WERI-Rb-1 (cell line): ENCODE results near the gene PELI3.

Experiments used
- DNase-seq: peaks from one replicate; pipeline ENCODE4 v3.0.0-alpha.2; 2020
- H3K27ac ChIP-seq: fragments of 250-450 bp; sonication (Bioruptor Pico); 2 replicates; pipeline ENCODE4 v1.5.1; 2020; ENCODE audit warnings: mild to moderate bottlenecking, moderate library complexity
- H3K27me3 ChIP-seq: fragments of 250-450 bp; sonication (Bioruptor Pico); 2 replicates; pipeline ENCODE4 v1.5.1; 2021; ENCODE audit warnings: mild to moderate bottlenecking, low read depth, moderate library complexity; ENCODE audit not compliant: insufficient read depth, severe bottlenecking
- H3K36me3 ChIP-seq: fragments of 250-450 bp; sonication (Bioruptor Pico); 2 replicates; pipeline ENCODE4 v1.5.1; 2020; ENCODE audit warnings: mild to moderate bottlenecking, moderate library complexity
- H3K4me3 ChIP-seq: 2 replicates; pipeline ENCODE4 v1.5.1; 2011; ENCODE audit warnings: low read depth, mild to moderate bottlenecking, control low read depth, low read length
- H3K9me3 ChIP-seq: fragments of 250-450 bp; sonication (Bioruptor Pico); 2 replicates; pipeline ENCODE4 v1.5.1; 2021; ENCODE audit warnings: mild to moderate bottlenecking, moderate library complexity; ENCODE audit not compliant: severe bottlenecking
- TF ChIP-seq, protein P1 (sequence below): IDR thresholded peaks from 2 replicates; pipeline ENCODE4 v1.5.1; 2011; ENCODE audit warnings: low read depth, mild to moderate bottlenecking, control low read depth, inconsistent platforms, low read length

PELI3 gene, protein sequence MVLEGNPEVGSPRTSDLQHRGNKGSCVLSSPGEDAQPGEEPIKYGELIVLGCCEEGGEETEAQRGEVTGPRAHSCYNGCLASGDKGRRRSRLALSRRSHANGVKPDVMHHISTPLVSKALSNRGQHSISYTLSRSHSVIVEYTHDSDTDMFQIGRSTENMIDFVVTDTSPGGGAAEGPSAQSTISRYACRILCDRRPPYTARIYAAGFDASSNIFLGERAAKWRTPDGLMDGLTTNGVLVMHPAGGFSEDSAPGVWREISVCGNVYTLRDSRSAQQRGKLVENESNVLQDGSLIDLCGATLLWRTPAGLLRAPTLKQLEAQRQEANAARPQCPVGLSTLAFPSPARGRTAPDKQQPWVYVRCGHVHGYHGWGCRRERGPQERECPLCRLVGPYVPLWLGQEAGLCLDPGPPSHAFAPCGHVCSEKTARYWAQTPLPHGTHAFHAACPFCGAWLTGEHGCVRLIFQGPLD

DNA sequence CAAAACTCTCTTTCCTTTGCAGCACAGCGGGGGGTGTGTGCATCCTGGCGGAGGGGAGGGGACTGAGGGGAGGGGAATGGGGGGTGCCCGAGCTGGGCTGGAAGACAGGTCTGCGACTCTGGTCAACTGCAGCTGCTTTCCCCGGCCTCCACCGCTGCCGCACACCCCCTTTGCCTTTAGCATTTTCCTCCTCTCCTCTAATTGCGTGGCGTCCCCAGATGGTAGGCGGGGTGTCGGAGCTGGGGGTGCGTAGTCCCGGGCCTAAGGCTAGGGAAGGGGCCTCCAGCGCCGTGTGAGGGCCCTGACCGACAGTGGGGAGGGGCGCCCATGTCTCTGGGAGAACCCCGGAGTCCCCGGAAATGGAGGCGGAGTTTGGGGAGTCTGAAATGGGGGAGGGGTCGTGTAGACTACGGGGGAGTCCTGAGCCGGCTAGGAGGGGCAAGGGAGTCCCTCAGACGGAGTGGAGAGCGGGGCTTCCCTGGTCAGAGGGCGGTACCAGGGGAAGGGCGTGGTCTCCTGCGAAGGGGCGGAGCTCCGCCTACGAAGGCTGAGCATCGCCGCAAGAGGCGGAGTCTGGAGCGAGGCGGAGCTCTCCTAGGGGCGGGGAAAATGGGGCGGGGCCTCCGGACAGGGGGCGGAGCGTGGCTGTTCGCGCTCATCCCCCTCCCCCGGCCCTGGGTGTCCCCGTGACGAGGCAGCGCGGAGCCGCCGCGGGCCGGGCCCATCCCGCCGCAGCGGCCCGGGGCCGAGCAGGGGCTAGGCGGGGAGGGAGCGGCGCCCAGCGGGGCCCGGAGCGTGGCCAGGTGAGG lies at the start of gene PELI3:
Gene PELI3, plus strand, starts transcription at position 681 of the 809 bp plus-strand sequence. CDS start 1,224 bp downstream, outside the sequence.
- no peaks in the 10 kb centered on the region for H3K27me3 ChIP-seq
- peak within 1 kb of the TSS; percentile 54 for H3K27ac ChIP-seq
- TF ChIP-seq, protein P1, sequence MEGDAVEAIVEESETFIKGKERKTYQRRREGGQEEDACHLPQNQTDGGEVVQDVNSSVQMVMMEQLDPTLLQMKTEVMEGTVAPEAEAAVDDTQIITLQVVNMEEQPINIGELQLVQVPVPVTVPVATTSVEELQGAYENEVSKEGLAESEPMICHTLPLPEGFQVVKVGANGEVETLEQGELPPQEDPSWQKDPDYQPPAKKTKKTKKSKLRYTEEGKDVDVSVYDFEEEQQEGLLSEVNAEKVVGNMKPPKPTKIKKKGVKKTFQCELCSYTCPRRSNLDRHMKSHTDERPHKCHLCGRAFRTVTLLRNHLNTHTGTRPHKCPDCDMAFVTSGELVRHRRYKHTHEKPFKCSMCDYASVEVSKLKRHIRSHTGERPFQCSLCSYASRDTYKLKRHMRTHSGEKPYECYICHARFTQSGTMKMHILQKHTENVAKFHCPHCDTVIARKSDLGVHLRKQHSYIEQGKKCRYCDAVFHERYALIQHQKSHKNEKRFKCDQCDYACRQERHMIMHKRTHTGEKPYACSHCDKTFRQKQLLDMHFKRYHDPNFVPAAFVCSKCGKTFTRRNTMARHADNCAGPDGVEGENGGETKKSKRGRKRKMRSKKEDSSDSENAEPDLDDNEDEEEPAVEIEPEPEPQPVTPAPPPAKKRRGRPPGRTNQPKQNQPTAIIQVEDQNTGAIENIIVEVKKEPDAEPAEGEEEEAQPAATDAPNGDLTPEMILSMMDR = no peak
- H3K9me3 ChIP-seq = no peaks in the 10 kb centered on the region
- peaks cover 27% of the 10 kb centered on the region for H3K36me3 ChIP-seq
- peak; percentile 94 for DNase-seq
- peak within 1 kb of the TSS; percentile 63 for H3K4me3 ChIP-seq

DNA sequence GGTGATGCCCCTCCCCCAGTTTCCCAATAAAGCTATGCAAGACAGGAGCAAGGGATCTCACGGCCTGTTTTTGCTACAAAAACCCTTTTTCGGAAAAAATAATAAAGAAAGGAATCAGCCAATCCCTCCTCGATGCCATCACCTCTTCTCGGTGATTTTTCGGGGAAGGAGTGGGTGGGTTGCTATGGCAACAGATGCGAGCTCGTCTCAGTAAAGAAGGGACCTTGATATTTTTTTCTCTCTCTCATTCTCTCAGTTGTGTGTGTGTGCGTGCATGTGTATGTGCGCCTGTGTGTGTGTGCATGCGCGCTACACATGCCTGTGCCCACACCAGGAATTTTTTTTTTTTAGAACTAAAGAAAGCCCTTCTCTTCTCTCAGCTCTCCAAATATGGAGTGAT lies 49.7 kb upstream of the PELI3 start:
- TF ChIP-seq, protein P1 = no peak
- no peak overlapping the region for H3K27ac ChIP-seq
- no peaks in the 10 kb centered on the region for H3K36me3 ChIP-seq
- no peak for DNase-seq
- H3K9me3 ChIP-seq = no peaks in the 10 kb centered on the region
- no peak overlapping the region for H3K4me3 ChIP-seq
- peaks cover 11% of the 10 kb centered on the region for H3K27me3 ChIP-seq

DNA sequence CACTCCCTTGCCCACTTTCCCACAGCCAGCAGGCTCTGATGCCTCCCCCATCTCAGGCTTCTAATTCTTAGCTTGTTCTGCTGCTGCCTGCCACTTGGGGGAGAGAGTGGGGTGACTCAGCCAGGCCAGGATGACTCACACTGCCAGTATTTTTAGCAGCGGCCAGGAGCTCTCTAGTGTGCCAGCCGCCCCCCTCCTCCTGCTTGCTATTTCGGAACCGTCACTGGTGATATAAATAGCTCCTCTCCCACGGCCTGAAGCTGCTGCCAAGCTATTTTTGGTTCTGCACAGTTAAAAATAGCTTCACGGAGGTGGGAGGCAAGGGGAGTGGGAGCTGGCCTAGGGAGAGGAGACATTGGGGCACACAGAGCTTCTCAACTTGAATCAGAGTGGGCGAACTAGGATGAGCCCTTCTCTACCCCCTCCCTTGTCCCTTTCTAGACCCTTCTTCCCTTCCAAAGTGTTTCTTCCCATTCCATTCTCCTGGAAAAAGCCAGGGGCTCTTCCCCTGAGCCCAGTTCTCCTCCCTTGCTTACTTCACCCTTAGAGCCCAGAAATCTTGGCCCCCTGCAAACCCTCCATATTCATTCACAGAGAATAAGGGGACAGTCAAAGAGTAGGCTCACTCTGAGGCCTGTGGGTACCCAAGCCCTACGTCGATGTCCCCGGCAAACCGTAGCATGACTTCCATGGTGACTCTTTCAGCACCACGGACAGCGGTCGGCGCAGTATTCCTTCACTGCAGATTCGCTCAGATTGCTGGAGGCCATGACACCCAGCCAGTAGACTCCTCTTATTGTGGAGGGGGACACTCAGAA lies 48.3 kb upstream of the PELI3 start:
- TF ChIP-seq, protein P1 = peak; percentile 68
- Histone ChIP-seq H3K27ac (no peak overlapping the region), H3K36me3 (no peaks in the 10 kb centered on the region), H3K9me3 (no peaks in the 10 kb centered on the region), H3K27me3 (peaks cover 16% of the 10 kb centered on the region), H3K4me3 (no peak overlapping the region)
- peak; percentile 79 for DNase-seq

DNA sequence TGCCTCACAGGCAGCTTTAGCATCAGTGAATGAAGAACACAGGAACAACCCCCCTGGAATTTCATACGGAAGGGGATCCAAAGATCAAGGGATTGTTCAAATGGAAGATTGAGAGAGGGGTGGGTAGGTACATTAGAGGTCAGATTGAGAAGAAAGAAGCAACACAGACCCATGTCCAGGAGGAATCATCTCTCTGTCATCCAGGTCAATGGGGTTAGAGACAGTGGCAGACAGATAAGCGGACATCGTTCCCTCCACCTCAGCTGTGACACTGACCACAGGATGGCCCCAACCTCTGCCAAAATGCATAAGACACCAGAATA lies 47.8 kb upstream of the PELI3 start:
- peaks cover 16% of the 10 kb centered on the region for H3K27me3 ChIP-seq
- DNase-seq = no peak
- no peak overlapping the region for H3K4me3 ChIP-seq
- no peak overlapping the region for H3K27ac ChIP-seq
- no peaks in the 10 kb centered on the region for H3K9me3 ChIP-seq
- TF ChIP-seq, protein P1 = no peak
- no peaks in the 10 kb centered on the region for H3K36me3 ChIP-seq

DNA sequence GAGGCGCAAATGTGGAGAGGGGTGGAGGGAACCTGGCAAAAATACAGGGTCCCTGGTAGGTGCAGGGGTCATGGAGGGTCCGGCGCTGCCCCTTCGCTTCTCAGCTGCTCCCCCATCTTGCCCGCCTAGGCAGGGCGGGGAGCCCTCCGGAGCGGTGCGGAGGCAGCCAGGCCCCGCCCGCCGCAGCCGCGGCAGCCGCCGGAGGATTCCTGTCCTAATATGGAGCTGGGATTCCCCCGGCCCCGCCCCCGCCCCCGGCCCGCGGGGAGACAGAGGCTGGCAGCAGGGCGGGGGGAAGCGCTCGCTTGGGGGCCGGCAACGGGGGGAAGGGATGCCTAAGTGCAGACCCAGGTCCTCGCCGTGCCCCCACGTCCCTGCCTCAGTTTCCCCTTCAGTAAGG lies 46.9 kb upstream of the PELI3 start:
- TF ChIP-seq, protein P1 = no peak
- H3K36me3 ChIP-seq = no peaks in the 10 kb centered on the region
- peak; percentile 72 for DNase-seq
- no peak overlapping the region for H3K27ac ChIP-seq
- no peaks in the 10 kb centered on the region for H3K9me3 ChIP-seq
- peaks cover 16% of the 10 kb centered on the region for H3K27me3 ChIP-seq
- H3K4me3 ChIP-seq = peak overlapping the region; percentile 52
